CD4-positive, CD25-positive, alpha-beta regulatory T cell (primary cell): ENCODE data around the gene HAPLN1. TPM values are rescaled to one million over a fixed set of nuclear protein-coding genes. Genes with fewer than 3 reads are reported as not detected.

Source experiments
- ATAC-seq, 2 donors: fragments of 150-1000 bp; cut with Tn5 transposase; one replicate each; pipeline ENCODE4 v1.10.0; 2021; ENCODE audit warnings: low read depth in 2 of 2, moderate number of reproducible peaks in 2 of 2, moderate library complexity in 1 of 2
- DNase-seq, 3 donors: peaks; one replicate each; pipeline versions ENCODE4 v3.0.0 to v3.0.0-alpha.2; 2012 to 2022; ENCODE audit warnings: mixed read lengths in 1 of 3
- H3K27ac ChIP-seq: one replicate; pipeline ENCODE4 v1.7.0; 2013; ENCODE audit warnings: mild to moderate bottlenecking, low read length; ENCODE audit not compliant: insufficient read depth, poor library complexity, severe bottlenecking
- H3K27me3 ChIP-seq: one replicate; pipeline ENCODE4 v1.7.0; 2013; ENCODE audit warnings: low read length; ENCODE audit not compliant: control insufficient read depth, insufficient read depth
- H3K36me3 ChIP-seq: one replicate; pipeline ENCODE4 v1.7.0; 2013; ENCODE audit warnings: mild to moderate bottlenecking, low read length, moderate library complexity; ENCODE audit not compliant: control insufficient read depth, insufficient read depth
- H3K4me1 ChIP-seq: 2 replicates; pipeline ENCODE4 v1.7.0; 2013; ENCODE audit warnings: mild to moderate bottlenecking, low read length; ENCODE audit not compliant: insufficient read depth, control insufficient read depth, poor library complexity, severe bottlenecking
- H3K4me3 ChIP-seq: one replicate; pipeline ENCODE4 v1.7.0; 2013; ENCODE audit warnings: low read depth, mild to moderate bottlenecking, low read length, moderate library complexity
- H3K9me3 ChIP-seq, 2 experiments: 1 replicate in 1 of 2; 2 replicates in 1 of 2; pipeline ENCODE4 v1.7.0; 2013; ENCODE audit warnings: low read length in 2 of 2, mild to moderate bottlenecking in 1 of 2, moderate library complexity in 1 of 2; ENCODE audit not compliant: control insufficient read depth in 2 of 2
- H3K27ac Mint-ChIP-seq, 3 donors: one replicate each; pipeline ENCODE4 v1.8.0; 2020 to 2022; ENCODE audit warnings: mild to moderate bottlenecking in 3 of 3, mixed read lengths in 3 of 3, moderate library complexity in 2 of 3
- H3K27me3 Mint-ChIP-seq: one replicate; pipeline ENCODE4 v1.8.0; 2022; ENCODE audit warnings: mild to moderate bottlenecking, mixed read lengths
- H3K36me3 Mint-ChIP-seq: one replicate; pipeline ENCODE4 v1.8.0; 2020; ENCODE audit warnings: mixed read lengths
- H3K4me1 Mint-ChIP-seq, 4 donors: one replicate each; pipeline ENCODE4 v1.8.0; 2020 to 2022; ENCODE audit warnings: mixed read lengths in 4 of 4, mild to moderate bottlenecking in 1 of 4
- H3K4me3 Mint-ChIP-seq, 4 donors: one replicate each; pipeline ENCODE4 v1.8.0; 2020 to 2022; ENCODE audit warnings: mild to moderate bottlenecking in 4 of 4, mixed read lengths in 4 of 4, moderate library complexity in 3 of 4
- H3K9me3 Mint-ChIP-seq, 7 donors: one replicate each; pipeline ENCODE4 v1.8.0; 2020 to 2022; ENCODE audit warnings: mixed read lengths in 7 of 7, mild to moderate bottlenecking in 3 of 7, moderate library complexity in 2 of 7
- polyA plus RNA-seq, 4 donors: library from polyadenylated mRNA; unstranded; fragments of 300-500 nt; fragmentation: Illumina TruSeq; gene quantifications; one replicate each; pipeline ENCODE4 v1.2.3, GENCODE V29; 2021
- total RNA-seq: library from RNA; stranded (reverse); gene quantifications from one replicate; pipeline ENCODE4 v1.2.3, GENCODE V29; 2022

Gene HAPLN1
- total and polyA plus RNA-seq, 5 donors from 2014 or later: not detected

DNA sequence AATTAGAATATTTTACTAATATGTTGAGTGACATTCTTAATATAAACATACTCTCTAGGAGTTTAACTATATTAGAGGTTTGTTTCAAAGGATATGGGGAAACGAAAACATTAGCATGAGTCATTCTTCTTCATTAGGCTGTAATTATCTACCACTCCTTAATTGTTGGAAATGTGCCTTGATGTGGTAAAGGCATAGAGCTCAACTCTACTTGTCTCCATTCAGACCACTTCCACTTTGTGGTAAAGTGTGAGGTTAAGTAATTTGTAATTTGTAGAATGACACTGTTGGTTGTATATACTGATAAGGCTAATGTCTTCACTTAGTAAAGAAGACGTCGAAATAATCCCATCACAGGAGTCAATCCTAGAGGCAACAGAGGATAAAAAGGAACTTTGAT, 58.1 kb downstream of the HAPLN1 start:
- no peaks in the 10 kb centered on the region for H3K36me3 ChIP-seq
- Mint-ChIP-seq H3K4me1 (no peaks in the 10 kb centered on the region), H3K4me3 (no peak overlapping the region), H3K27me3 (no peaks in the 10 kb centered on the region), H3K36me3 (no peaks in the 10 kb centered on the region), H3K27ac (no peak overlapping the region), H3K9me3 (peaks cover 0 to 4% (median 0%) of the 10 kb centered on the region in 7 donors)
- no peaks in the 10 kb centered on the region for H3K4me1 ChIP-seq
- H3K27ac ChIP-seq: no peak overlapping the region
- ATAC-seq (no peak), DNase-seq (peak in 1 of 3 donors; percentile 1)
- no peaks in the 10 kb centered on the region for H3K9me3 ChIP-seq
- no peaks in the 10 kb centered on the region for H3K27me3 ChIP-seq
- no peak overlapping the region for H3K4me3 ChIP-seq

GRCh38 chr5:83657807-83658525, 62.7 kb downstream of the HAPLN1 start:
- no peaks in the 10 kb centered on the region for H3K4me1 Mint-ChIP-seq

GRCh38 chr5:83654427-83654994, 66.1 kb downstream of the HAPLN1 start:
- H3K9me3 ChIP-seq: no peaks in the 10 kb centered on the region
- Mint-ChIP-seq H3K27me3 (no peaks in the 10 kb centered on the region), H3K9me3 (peaks cover 0 to 3% (median 0%) of the 10 kb centered on the region in 7 donors), H3K36me3 (no peaks in the 10 kb centered on the region), H3K4me3 (no peak overlapping the region), H3K4me1 (no peaks in the 10 kb centered on the region), H3K27ac (no peak overlapping the region)
- H3K36me3 ChIP-seq: no peaks in the 10 kb centered on the region
- no peak for DNase-seq
- no peaks in the 10 kb centered on the region for H3K4me1 ChIP-seq
- no peaks in the 10 kb centered on the region for H3K27me3 ChIP-seq
- H3K4me3 ChIP-seq: no peak overlapping the region
- H3K27ac ChIP-seq: no peak overlapping the region
- no peak for ATAC-seq

More at GRCh38 chr5:83657807-83658525, 62.7 kb downstream of the HAPLN1 start:
- DNase-seq (no peak), ATAC-seq (no peak)
- no peak overlapping the region for H3K27ac ChIP-seq
- H3K36me3 Mint-ChIP-seq: no peaks in the 10 kb centered on the region
- no peak overlapping the region for H3K4me3 ChIP-seq
- H3K27me3 Mint-ChIP-seq: no peaks in the 10 kb centered on the region
- no peaks in the 10 kb centered on the region for H3K36me3 ChIP-seq
- H3K9me3 ChIP-seq: no peaks in the 10 kb centered on the region
- no peak overlapping the region for H3K27ac Mint-ChIP-seq
- H3K27me3 ChIP-seq: no peaks in the 10 kb centered on the region
- no peak overlapping the region for H3K4me3 Mint-ChIP-seq
- H3K9me3 Mint-ChIP-seq: peaks cover 0 to 4% (median 0%) of the 10 kb centered on the region in 7 donors
- H3K4me1 ChIP-seq: no peaks in the 10 kb centered on the region

DNA sequence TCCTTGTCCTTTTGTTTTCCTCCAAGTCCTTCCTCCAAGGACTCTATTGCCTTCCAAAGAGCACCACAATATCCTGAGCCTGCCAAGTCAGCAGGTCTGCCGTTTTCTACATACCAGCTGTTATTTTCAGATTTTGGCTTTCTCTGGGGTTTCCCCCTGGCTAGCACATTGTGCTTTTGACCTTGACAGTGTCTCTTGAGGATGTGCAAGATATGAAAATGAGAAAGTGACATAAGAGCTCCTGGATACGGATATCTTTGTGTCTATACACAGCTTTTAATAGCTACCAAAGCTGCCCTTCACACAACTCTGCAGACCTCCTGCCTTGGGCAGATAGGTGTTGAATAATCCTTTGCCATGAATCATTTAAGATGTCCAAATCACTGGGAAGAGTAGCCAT, 67.0 kb downstream of the HAPLN1 start:
- no peaks in the 10 kb centered on the region for H3K4me1 Mint-ChIP-seq

DNA sequence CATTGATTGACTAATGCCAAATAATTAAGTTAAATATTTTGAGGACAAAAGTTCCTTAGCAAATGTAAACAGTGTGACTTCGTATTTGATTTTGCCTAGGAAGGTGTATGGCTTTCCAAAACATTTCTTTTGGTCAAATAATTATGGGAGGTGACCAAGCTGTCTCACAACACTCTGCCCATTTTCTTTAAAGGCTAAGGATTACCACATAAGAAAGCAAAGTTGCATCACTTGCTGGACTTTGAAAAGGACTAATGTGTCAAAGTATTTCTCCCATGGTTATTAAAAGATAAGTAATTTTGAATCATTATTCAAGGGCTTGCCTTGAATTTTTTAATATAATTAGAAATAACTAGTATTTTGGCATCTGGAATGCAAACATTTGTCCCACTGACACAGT, 74.7 kb downstream of the HAPLN1 start:
- Histone ChIP-seq H3K27me3 (no peaks in the 10 kb centered on the region), H3K4me3 (no peak overlapping the region), H3K27ac (no peak overlapping the region), H3K36me3 (no peaks in the 10 kb centered on the region), H3K4me1 (no peaks in the 10 kb centered on the region), H3K9me3 (no peaks in the 10 kb centered on the region)
- peaks cover 0 to 7% (median 0%) of the 10 kb centered on the region in 7 donors for H3K9me3 Mint-ChIP-seq
- no peaks in the 10 kb centered on the region for H3K27me3 Mint-ChIP-seq
- ATAC-seq: no peak
- H3K27ac Mint-ChIP-seq: no peak overlapping the region
- no peaks in the 10 kb centered on the region for H3K4me1 Mint-ChIP-seq
- no peak overlapping the region for H3K4me3 Mint-ChIP-seq
- no peaks in the 10 kb centered on the region for H3K36me3 Mint-ChIP-seq
- DNase-seq: no peak

More for the DNA sequence above, 67.0 kb downstream of the HAPLN1 start:
- no peaks in the 10 kb centered on the region for H3K27me3 ChIP-seq
- H3K4me3 ChIP-seq: no peak overlapping the region
- H3K36me3 Mint-ChIP-seq: no peaks in the 10 kb centered on the region
- peaks cover 0 to 3% (median 0%) of the 10 kb centered on the region in 7 donors for H3K9me3 Mint-ChIP-seq
- H3K4me1 ChIP-seq: no peaks in the 10 kb centered on the region
- H3K27ac ChIP-seq: no peak overlapping the region
- no peaks in the 10 kb centered on the region for H3K36me3 ChIP-seq
- DNase-seq: no peak
- no peaks in the 10 kb centered on the region for H3K27me3 Mint-ChIP-seq
- no peak overlapping the region for H3K27ac Mint-ChIP-seq
- no peak overlapping the region for H3K4me3 Mint-ChIP-seq
- H3K9me3 ChIP-seq: no peaks in the 10 kb centered on the region
- no peak for ATAC-seq

DNA sequence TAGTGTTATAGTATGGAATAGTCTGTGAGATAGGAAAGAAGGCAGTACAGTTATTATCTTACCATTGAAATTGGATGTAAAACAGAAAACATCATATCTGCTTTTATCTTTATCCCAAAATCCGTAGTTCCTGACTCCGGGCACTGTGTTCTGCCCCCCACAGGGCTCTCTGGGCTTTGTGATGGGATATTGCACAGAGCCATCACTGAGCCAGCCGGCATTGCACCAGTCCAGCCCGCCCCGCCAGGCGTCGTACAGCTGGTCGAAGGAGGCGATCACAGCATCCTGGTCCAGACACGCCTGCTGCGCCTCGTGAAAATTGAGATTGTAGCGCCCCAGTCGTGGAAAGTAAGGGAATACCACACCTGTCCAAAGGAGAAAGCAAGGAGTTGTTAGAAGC, 76.4 kb downstream of the HAPLN1 start:
- Mint-ChIP-seq H3K27me3 (no peaks in the 10 kb centered on the region), H3K4me3 (no peak overlapping the region), H3K9me3 (peaks cover 0 to 3% (median 0%) of the 10 kb centered on the region in 7 donors), H3K36me3 (no peaks in the 10 kb centered on the region), H3K27ac (no peak overlapping the region), H3K4me1 (no peaks in the 10 kb centered on the region)
- no peak for ATAC-seq
- H3K36me3 ChIP-seq: no peaks in the 10 kb centered on the region
- no peaks in the 10 kb centered on the region for H3K9me3 ChIP-seq
- no peak overlapping the region for H3K27ac ChIP-seq
- no peak for DNase-seq
- H3K4me1 ChIP-seq: no peaks in the 10 kb centered on the region
- H3K4me3 ChIP-seq: no peak overlapping the region
- no peaks in the 10 kb centered on the region for H3K27me3 ChIP-seq

- ATAC-seq (no peak), DNase-seq (no peak)
- H3K27me3 ChIP-seq: no peaks in the 10 kb centered on the region
- no peak overlapping the region for H3K27ac Mint-ChIP-seq
- H3K9me3 ChIP-seq: no peaks in the 10 kb centered on the region
- H3K36me3 Mint-ChIP-seq: no peaks in the 10 kb centered on the region
- peaks cover 2% of the 10 kb centered on the region for H3K27me3 Mint-ChIP-seq
- H3K4me3 ChIP-seq: no peak overlapping the region
- peaks cover 0 to 3% (median 0%) of the 10 kb centered on the region in 7 donors for H3K9me3 Mint-ChIP-seq
- no peaks in the 10 kb centered on the region for H3K4me1 Mint-ChIP-seq
- no peak overlapping the region for H3K27ac ChIP-seq
- no peaks in the 10 kb centered on the region for H3K36me3 ChIP-seq
- H3K4me3 Mint-ChIP-seq: no peak overlapping the region
- H3K4me1 ChIP-seq: no peaks in the 10 kb centered on the region
These were observed 78.7 kb downstream of the HAPLN1 start for GRCh38 chr5:83641946-83642345.

DNA sequence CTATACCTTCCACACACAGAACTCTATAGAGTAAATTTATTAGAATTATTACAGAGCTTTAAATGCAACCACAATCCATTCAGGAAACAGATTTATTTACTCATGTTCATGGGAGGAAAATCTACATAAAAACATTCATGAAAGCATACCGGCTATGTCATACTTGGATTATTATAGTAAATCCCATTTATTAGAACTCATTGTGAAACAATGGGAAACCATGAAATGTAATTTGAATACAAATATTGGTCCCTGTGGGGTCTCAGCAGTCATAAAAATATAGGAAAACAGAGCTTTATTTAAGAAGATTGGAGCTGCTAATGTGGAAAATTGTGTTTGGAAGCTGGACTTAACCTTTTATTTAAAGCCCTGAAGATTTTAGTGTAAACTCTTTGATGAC, 80.7 kb downstream of the HAPLN1 start:
- Histone ChIP-seq H3K27me3 (no peaks in the 10 kb centered on the region), H3K27ac (no peak overlapping the region), H3K9me3 (no peaks in the 10 kb centered on the region), H3K4me1 (no peaks in the 10 kb centered on the region), H3K4me3 (no peak overlapping the region), H3K36me3 (no peaks in the 10 kb centered on the region)
- ATAC-seq: no peak
- no peak overlapping the region for H3K27ac Mint-ChIP-seq
- no peak overlapping the region for H3K4me3 Mint-ChIP-seq
- peaks cover 0 to 3% (median 0%) of the 10 kb centered on the region in 7 donors for H3K9me3 Mint-ChIP-seq
- H3K27me3 Mint-ChIP-seq: peaks cover 4% of the 10 kb centered on the region
- no peaks in the 10 kb centered on the region for H3K36me3 Mint-ChIP-seq
- DNase-seq: no peak
- H3K4me1 Mint-ChIP-seq: no peaks in the 10 kb centered on the region
